ENCODE results near the gene RAD51B.

GRCh38 chr14:68719634-68720384, 900.2 kb downstream of the RAD51B start:
- no peak for TF ChIP-seq CTCF (IDR thresholded peaks at IDR 0.05)
- no peak for TF ChIP-seq POLR2A (IDR thresholded peaks at IDR 0.05)

Measured in thyroid gland (tissue), 4 donors.